ENCODE results near the gene ID4. TPM values are rescaled to one million over a fixed set of nuclear protein-coding genes. Genes with fewer than 3 reads are reported as not detected.

Gene ID4
- total and polyA plus RNA-seq, 2 of the 8 experiments (the other 6 are each of a cell fraction or from before 2014, with no cell fraction given) = 2.0 to 8.3 TPM

GRCh38 chr6:19788686-19789085 is 48.5 kb upstream of the ID4 start (continued):
- TF ChIP-seq RFX5 (IDR thresholded peaks at IDR 0.05; ENCODE audit: borderline replicate concordance, low read depth, low read length) (no peak), RXRA (IDR thresholded peaks at IDR 0.05; ENCODE audit: insufficient read depth, low read depth, low read length) (no peak), ATF2 (IDR thresholded peaks at IDR 0.05; ENCODE audit: low read length) (no peak), CEBPB (IDR thresholded peaks at IDR 0.05; ENCODE audit: low read depth, low read length) (no peak), E2F6 (IDR thresholded peaks at IDR 0.05) (no peak), ATF3 (IDR thresholded peaks at IDR 0.05; ENCODE audit: insufficient read depth, low read depth, low read length) (no peak), TAF1 (IDR thresholded peaks at IDR 0.05; ENCODE audit: low read depth, low read length) (no peak), CHD1 (IDR thresholded peaks at IDR 0.05; ENCODE audit: low read depth, low read length) (no peak), USF2 (IDR thresholded peaks at IDR 0.05; ENCODE audit: low read length) (no peak)

All from H1 (cell line).